ENCODE results near the gene OLFML1.

The OLFML1 gene

DNA sequence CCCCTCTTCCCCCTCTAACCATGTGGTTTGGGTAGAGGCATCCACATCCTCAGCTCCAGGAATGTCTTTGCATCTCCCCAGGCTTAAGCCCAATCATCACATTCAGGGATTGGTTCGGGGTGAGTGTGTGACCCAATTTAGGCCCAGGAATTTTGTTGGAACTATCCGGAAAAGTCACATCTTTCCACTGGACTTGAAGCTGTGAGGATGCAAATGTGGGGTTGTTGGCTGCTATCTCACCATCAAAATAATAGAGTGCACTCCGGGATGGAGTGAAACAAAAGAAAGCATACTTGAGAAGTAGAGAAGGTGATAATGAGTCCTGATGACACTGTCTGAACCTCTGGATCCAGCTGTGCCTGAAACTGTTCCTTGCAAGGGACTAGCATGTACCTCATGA, 33.8 kb upstream of the OLFML1 start:
- no peak overlapping the region for H3K4me2 ChIP-seq (ENCODE audit: low read length)
- H4K12ac ChIP-seq (ENCODE audit: low read depth, low read length): no peak overlapping the region
- H2AK5ac ChIP-seq (ENCODE audit: low read length): no peak overlapping the region
- DNase-seq: no peak
- no peak overlapping the region for H3K9ac ChIP-seq (ENCODE audit: low read length)
- no peak overlapping the region for H2BK12ac ChIP-seq (ENCODE audit: low read length)
- no peaks in the 10 kb centered on the region for H3K36me3 ChIP-seq (ENCODE audit: control insufficient read depth in 1 of 2, insufficient read depth in 2 of 2, low read length in 2 of 2)
- no peaks in the 10 kb centered on the region for H3K9me3 ChIP-seq (ENCODE audit: insufficient read depth, low read depth, low read length)
- no peak overlapping the region for H2BK120ac ChIP-seq (ENCODE audit: insufficient read depth, low read length, poor library complexity)
- H3K27me3 ChIP-seq (ENCODE audit: insufficient read depth, low read length): no peaks in the 10 kb centered on the region
- H3K14ac ChIP-seq (ENCODE audit: low read length): no peak overlapping the region
- H4K8ac ChIP-seq (ENCODE audit: low read depth, low read length): no peak overlapping the region
- H3K27ac ChIP-seq (ENCODE audit: low read depth, low read length): no peak overlapping the region
- H3K23ac ChIP-seq (ENCODE audit: low read length): no peak overlapping the region
- H2BK5ac ChIP-seq (ENCODE audit: low read depth, low read length, poor library complexity): no peak overlapping the region
- H2AFZ ChIP-seq (ENCODE audit: insufficient read depth, low read length, poor library complexity): no peak overlapping the region
- no CpG with 5 or more reads among the region's 3 CpGs for WGBS (ENCODE audit: extremely low coverage, insufficient coverage, insufficient read length)
- H3K4ac ChIP-seq (ENCODE audit: low read depth, low read length): no peak overlapping the region
- no peaks in the 10 kb centered on the region for H3K79me2 ChIP-seq (ENCODE audit: control insufficient read depth, insufficient read depth, low read length, poor library complexity)
- no peak overlapping the region for H4K91ac ChIP-seq (ENCODE audit: low read depth, low read length)
- H3K4me3 ChIP-seq (ENCODE audit: low read depth, low read length): no peak overlapping the region
- H3K18ac ChIP-seq (ENCODE audit: low read length): no peak overlapping the region
- no peaks in the 10 kb centered on the region for H3K79me1 ChIP-seq (ENCODE audit: low read length)
- peaks cover 0 to 3% of the 10 kb centered on the region in 2 experiments for H3K4me1 ChIP-seq (ENCODE audit: control insufficient read depth in 1 of 2, insufficient read depth in 2 of 2, low read length in 2 of 2)

DNA sequence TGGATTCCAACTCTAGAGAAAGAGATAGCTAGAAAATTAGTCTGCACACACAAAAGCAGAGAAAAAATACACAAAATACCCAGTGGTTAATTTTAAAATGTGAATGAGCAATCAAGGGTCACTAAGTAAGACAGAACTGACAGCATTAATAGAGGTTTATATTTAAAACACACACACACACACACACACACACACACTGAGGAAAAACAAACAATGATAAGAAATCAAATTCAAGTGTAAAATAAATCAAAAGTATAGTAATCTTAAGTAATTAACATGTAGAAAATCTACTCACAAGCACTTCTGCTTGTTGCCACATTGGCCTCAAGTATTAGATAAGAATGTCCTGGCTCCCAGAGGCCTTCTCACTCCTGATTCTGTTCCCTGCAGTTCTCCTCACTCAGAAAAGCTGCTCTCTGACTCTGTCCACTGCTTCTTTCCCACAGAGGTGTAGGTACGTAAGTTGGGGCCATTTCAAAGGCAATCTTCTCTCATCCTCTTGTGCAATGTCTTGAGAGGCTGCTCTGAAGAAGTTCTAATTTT, 33.3 kb upstream of the OLFML1 start:
- no peaks in the 10 kb centered on the region for H3K9me3 ChIP-seq (ENCODE audit: insufficient read depth, low read depth, low read length)
- no peak overlapping the region for H3K4me3 ChIP-seq (ENCODE audit: low read depth, low read length)
- no peak overlapping the region for H2AK5ac ChIP-seq (ENCODE audit: low read length)
- no peak overlapping the region for H3K4me2 ChIP-seq (ENCODE audit: low read length)
- no peak overlapping the region for H3K9ac ChIP-seq (ENCODE audit: low read length)
- H3K23ac ChIP-seq (ENCODE audit: low read length): no peak overlapping the region
- H3K79me1 ChIP-seq (ENCODE audit: low read length): no peaks in the 10 kb centered on the region
- H3K27me3 ChIP-seq (ENCODE audit: insufficient read depth, low read length): no peaks in the 10 kb centered on the region
- H4K8ac ChIP-seq (ENCODE audit: low read depth, low read length): no peak overlapping the region
- H4K12ac ChIP-seq (ENCODE audit: low read depth, low read length): no peak overlapping the region
- H3K4ac ChIP-seq (ENCODE audit: low read depth, low read length): no peak overlapping the region
- WGBS (ENCODE audit: extremely low coverage, insufficient coverage, insufficient read length): no CpG with 5 or more reads among the region's 1 CpG
- no peak overlapping the region for H2BK5ac ChIP-seq (ENCODE audit: low read depth, low read length, poor library complexity)
- no peak overlapping the region for H2AFZ ChIP-seq (ENCODE audit: insufficient read depth, low read length, poor library complexity)
- H2BK120ac ChIP-seq (ENCODE audit: insufficient read depth, low read length, poor library complexity): no peak overlapping the region
- no peak overlapping the region for H3K14ac ChIP-seq (ENCODE audit: low read length)
- H3K36me3 ChIP-seq (ENCODE audit: control insufficient read depth in 1 of 2, insufficient read depth in 2 of 2, low read length in 2 of 2): no peaks in the 10 kb centered on the region
- no peak overlapping the region for H2BK12ac ChIP-seq (ENCODE audit: low read length)
- no peak overlapping the region for H3K18ac ChIP-seq (ENCODE audit: low read length)
- no peaks in the 10 kb centered on the region for H3K79me2 ChIP-seq (ENCODE audit: control insufficient read depth, insufficient read depth, low read length, poor library complexity)
- no peak for DNase-seq
- H4K91ac ChIP-seq (ENCODE audit: low read depth, low read length): no peak overlapping the region
- H3K4me1 ChIP-seq (ENCODE audit: control insufficient read depth in 1 of 2, insufficient read depth in 2 of 2, low read length in 2 of 2): peaks cover 0 to 3% of the 10 kb centered on the region in 2 experiments
- no peak overlapping the region for H3K27ac ChIP-seq (ENCODE audit: low read depth, low read length)

DNA sequence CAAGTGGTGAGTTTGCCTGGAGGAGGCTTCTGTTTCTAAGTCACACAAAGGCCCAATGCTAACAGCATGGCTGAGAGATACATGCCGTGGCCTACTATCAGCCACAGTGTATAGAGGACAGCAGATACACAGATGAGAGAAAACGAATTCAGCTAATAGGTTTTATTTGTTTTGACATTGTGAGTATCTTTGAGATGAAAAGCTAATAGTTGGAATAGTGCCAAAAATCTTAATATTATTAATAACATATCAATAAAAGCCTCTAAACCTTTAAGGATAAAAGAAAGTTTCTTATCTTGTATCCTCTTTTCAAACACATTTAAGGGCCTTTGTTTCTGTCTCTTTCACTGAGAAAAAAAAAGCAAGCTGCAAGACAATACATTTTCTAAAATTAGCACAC, 30.5 kb upstream of the OLFML1 start:
- H3K4me2 ChIP-seq (ENCODE audit: low read length): no peak overlapping the region
- no peak overlapping the region for H3K4me3 ChIP-seq (ENCODE audit: low read depth, low read length)
- no peak overlapping the region for H3K4ac ChIP-seq (ENCODE audit: low read depth, low read length)
- H3K4me1 ChIP-seq (ENCODE audit: control insufficient read depth in 1 of 2, insufficient read depth in 2 of 2, low read length in 2 of 2): no peaks in the 10 kb centered on the region
- no peak overlapping the region for H3K18ac ChIP-seq (ENCODE audit: low read length)
- no peak overlapping the region for H2BK5ac ChIP-seq (ENCODE audit: low read depth, low read length, poor library complexity)
- H3K27ac ChIP-seq (ENCODE audit: low read depth, low read length): no peak overlapping the region
- H3K36me3 ChIP-seq (ENCODE audit: control insufficient read depth in 1 of 2, insufficient read depth in 2 of 2, low read length in 2 of 2): no peaks in the 10 kb centered on the region
- no peak overlapping the region for H2AFZ ChIP-seq (ENCODE audit: insufficient read depth, low read length, poor library complexity)
- H3K9me3 ChIP-seq (ENCODE audit: insufficient read depth, low read depth, low read length): no peaks in the 10 kb centered on the region
- no peak overlapping the region for H3K14ac ChIP-seq (ENCODE audit: low read length)
- H2AK5ac ChIP-seq (ENCODE audit: low read length): no peak overlapping the region
- H4K8ac ChIP-seq (ENCODE audit: low read depth, low read length): no peak overlapping the region
- no peak overlapping the region for H2BK120ac ChIP-seq (ENCODE audit: insufficient read depth, low read length, poor library complexity)
- no peaks in the 10 kb centered on the region for H3K27me3 ChIP-seq (ENCODE audit: insufficient read depth, low read length)
- no peak overlapping the region for H3K23ac ChIP-seq (ENCODE audit: low read length)
- H3K9ac ChIP-seq (ENCODE audit: low read length): no peak overlapping the region
- DNase-seq: no peak
- H3K79me1 ChIP-seq (ENCODE audit: low read length): no peaks in the 10 kb centered on the region
- H4K12ac ChIP-seq (ENCODE audit: low read depth, low read length): no peak overlapping the region
- H2BK12ac ChIP-seq (ENCODE audit: low read length): no peak overlapping the region
- H3K79me2 ChIP-seq (ENCODE audit: control insufficient read depth, insufficient read depth, low read length, poor library complexity): no peaks in the 10 kb centered on the region
- WGBS (ENCODE audit: extremely low coverage, insufficient coverage, insufficient read length): no CpG with 5 or more reads among the region's 2 CpGs
- H4K91ac ChIP-seq (ENCODE audit: low read depth, low read length): no peak overlapping the region

DNA sequence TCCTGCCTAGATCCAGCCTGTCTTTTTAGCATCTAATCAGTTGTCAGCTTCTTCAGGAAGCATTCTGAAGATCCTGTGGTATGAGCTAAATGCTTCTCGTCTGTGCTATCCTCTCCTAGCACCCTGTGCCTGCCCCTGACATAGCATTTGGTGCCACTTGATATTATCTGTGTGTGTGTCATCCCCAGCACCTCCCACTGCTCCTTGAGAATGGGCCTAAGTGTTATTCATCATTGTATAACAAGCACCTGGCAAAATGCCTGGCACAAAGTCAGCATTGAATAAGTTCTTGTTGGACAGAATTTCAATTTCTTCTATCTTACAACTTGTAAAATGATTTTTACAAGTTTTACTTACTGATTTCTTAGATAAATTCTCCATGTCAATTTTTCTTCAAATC, 28.1 kb upstream of the OLFML1 start:
- no peak overlapping the region for H2BK120ac ChIP-seq (ENCODE audit: insufficient read depth, low read length, poor library complexity)
- H3K27ac ChIP-seq (ENCODE audit: low read depth, low read length): no peak overlapping the region
- H2BK5ac ChIP-seq (ENCODE audit: low read depth, low read length, poor library complexity): no peak overlapping the region
- H3K36me3 ChIP-seq (ENCODE audit: control insufficient read depth in 1 of 2, insufficient read depth in 2 of 2, low read length in 2 of 2): no peaks in the 10 kb centered on the region
- no peak overlapping the region for H3K4ac ChIP-seq (ENCODE audit: low read depth, low read length)
- H2AFZ ChIP-seq (ENCODE audit: insufficient read depth, low read length, poor library complexity): no peak overlapping the region
- H3K9me3 ChIP-seq (ENCODE audit: insufficient read depth, low read depth, low read length): no peaks in the 10 kb centered on the region
- no peak overlapping the region for H2AK5ac ChIP-seq (ENCODE audit: low read length)
- H3K18ac ChIP-seq (ENCODE audit: low read length): no peak overlapping the region
- no CpG with 5 or more reads among the region's 1 CpG for WGBS (ENCODE audit: extremely low coverage, insufficient coverage, insufficient read length)
- no peak overlapping the region for H3K23ac ChIP-seq (ENCODE audit: low read length)
- H3K27me3 ChIP-seq (ENCODE audit: insufficient read depth, low read length): no peaks in the 10 kb centered on the region
- H3K14ac ChIP-seq (ENCODE audit: low read length): no peak overlapping the region
- no peak overlapping the region for H4K91ac ChIP-seq (ENCODE audit: low read depth, low read length)
- no peaks in the 10 kb centered on the region for H3K4me1 ChIP-seq (ENCODE audit: control insufficient read depth in 1 of 2, insufficient read depth in 2 of 2, low read length in 2 of 2)
- H2BK12ac ChIP-seq (ENCODE audit: low read length): no peak overlapping the region
- no peak overlapping the region for H3K9ac ChIP-seq (ENCODE audit: low read length)
- no peaks in the 10 kb centered on the region for H3K79me2 ChIP-seq (ENCODE audit: control insufficient read depth, insufficient read depth, low read length, poor library complexity)
- peak in 1 of 2 donors; percentile 43 for DNase-seq
- H4K12ac ChIP-seq (ENCODE audit: low read depth, low read length): no peak overlapping the region
- no peak overlapping the region for H3K4me3 ChIP-seq (ENCODE audit: low read depth, low read length)
- H4K8ac ChIP-seq (ENCODE audit: low read depth, low read length): no peak overlapping the region
- no peak overlapping the region for H3K4me2 ChIP-seq (ENCODE audit: low read length)
- no peaks in the 10 kb centered on the region for H3K79me1 ChIP-seq (ENCODE audit: low read length)

Measured in trophoblast cell (in vitro differentiated cells and primary cell).